ENCODE data around the gene RABL2B.

DNA sequence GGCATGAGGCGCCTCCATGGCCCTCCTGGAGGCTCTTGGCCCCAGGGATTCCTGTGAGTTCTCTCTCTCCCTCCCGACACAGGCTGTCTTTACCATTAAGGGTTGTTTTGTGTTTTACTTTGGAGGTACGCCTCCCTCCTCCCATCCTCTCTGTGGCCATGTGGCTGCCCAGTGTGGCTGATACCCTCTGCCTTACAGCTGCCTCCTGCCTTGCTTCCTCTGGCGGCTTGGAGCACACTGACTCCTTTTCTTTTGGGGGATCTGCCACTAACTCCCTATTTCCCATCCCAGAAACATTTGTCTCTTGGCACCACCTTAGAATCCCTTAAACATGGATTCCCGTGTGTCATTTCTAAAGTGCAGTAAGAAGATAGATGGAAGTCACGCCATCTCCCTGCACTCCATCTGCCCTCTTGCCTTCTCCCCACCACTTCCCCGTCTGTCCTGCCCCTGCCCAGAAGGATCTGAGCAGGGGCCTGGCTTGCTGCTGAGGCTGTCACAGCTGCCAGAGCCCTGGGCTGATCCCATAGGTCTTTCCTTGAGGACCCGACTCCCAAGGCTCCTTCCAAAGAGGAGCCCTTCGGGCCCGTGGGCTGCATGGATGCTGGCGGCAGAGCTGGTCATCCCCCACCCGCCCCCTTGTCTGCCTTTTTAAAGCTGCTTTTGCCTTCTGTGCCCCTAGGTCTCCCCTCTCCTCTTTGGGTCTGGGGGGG, 60.6 kb downstream of the RABL2B start:
- TF ChIP-seq, protein P1, sequence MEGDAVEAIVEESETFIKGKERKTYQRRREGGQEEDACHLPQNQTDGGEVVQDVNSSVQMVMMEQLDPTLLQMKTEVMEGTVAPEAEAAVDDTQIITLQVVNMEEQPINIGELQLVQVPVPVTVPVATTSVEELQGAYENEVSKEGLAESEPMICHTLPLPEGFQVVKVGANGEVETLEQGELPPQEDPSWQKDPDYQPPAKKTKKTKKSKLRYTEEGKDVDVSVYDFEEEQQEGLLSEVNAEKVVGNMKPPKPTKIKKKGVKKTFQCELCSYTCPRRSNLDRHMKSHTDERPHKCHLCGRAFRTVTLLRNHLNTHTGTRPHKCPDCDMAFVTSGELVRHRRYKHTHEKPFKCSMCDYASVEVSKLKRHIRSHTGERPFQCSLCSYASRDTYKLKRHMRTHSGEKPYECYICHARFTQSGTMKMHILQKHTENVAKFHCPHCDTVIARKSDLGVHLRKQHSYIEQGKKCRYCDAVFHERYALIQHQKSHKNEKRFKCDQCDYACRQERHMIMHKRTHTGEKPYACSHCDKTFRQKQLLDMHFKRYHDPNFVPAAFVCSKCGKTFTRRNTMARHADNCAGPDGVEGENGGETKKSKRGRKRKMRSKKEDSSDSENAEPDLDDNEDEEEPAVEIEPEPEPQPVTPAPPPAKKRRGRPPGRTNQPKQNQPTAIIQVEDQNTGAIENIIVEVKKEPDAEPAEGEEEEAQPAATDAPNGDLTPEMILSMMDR (IDR thresholded peaks at IDR 0.05; ENCODE audit: insufficient read depth, low read length) = no peak
- TF ChIP-seq POLR2AphosphoS5 (IDR thresholded peaks at IDR 0.05; ENCODE audit: low read depth) = no peak
- no peak for TF ChIP-seq GABPA (IDR thresholded peaks at IDR 0.05; ENCODE audit: low read depth)
- TF ChIP-seq, protein P2, sequence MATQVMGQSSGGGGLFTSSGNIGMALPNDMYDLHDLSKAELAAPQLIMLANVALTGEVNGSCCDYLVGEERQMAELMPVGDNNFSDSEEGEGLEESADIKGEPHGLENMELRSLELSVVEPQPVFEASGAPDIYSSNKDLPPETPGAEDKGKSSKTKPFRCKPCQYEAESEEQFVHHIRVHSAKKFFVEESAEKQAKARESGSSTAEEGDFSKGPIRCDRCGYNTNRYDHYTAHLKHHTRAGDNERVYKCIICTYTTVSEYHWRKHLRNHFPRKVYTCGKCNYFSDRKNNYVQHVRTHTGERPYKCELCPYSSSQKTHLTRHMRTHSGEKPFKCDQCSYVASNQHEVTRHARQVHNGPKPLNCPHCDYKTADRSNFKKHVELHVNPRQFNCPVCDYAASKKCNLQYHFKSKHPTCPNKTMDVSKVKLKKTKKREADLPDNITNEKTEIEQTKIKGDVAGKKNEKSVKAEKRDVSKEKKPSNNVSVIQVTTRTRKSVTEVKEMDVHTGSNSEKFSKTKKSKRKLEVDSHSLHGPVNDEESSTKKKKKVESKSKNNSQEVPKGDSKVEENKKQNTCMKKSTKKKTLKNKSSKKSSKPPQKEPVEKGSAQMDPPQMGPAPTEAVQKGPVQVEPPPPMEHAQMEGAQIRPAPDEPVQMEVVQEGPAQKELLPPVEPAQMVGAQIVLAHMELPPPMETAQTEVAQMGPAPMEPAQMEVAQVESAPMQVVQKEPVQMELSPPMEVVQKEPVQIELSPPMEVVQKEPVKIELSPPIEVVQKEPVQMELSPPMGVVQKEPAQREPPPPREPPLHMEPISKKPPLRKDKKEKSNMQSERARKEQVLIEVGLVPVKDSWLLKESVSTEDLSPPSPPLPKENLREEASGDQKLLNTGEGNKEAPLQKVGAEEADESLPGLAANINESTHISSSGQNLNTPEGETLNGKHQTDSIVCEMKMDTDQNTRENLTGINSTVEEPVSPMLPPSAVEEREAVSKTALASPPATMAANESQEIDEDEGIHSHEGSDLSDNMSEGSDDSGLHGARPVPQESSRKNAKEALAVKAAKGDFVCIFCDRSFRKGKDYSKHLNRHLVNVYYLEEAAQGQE (IDR thresholded peaks at IDR 0.05; ENCODE audit: insufficient replicate concordance, low read depth) = no peak

Data from HL-60 (cell line).